HCT116 (cell line): Measurements from ENCODE around the gene CTSL. TPM values are rescaled to one million over a fixed set of nuclear protein-coding genes. Genes with fewer than 3 reads are reported as not detected.

Experiments
- ATAC-seq: fragments of 200-7000 bp; cut with Tn5 transposase; 2 replicates; pipeline ENCODE4 v1.9.1; 2020; ENCODE audit warnings: mild to moderate bottlenecking, moderate library complexity
- BruUV-seq: library from RNA; stranded (reverse); fragments of 400-500 nt; replicated peaks from 2 replicates; lab custom pipeline; 2021; lab: Mats Ljungman, UMichigan
- CTCF ChIA-PET: fragments of 300-600 bp; sonication (Branson Sonifier 250); formaldehyde crosslinking; loops from one replicate; lab custom pipeline; 2021; ENCODE audit warnings: antibody characterized with exemption; lab: Charles Lee
- POLR2A ChIA-PET: fragments of 300-600, 350-600 bp; sonication (Branson Sonifier 250); formaldehyde crosslinking; loops from one replicate; lab custom pipeline; 2021; ENCODE audit warnings: antibody characterized with exemption; lab: Charles Lee
- RAD21 ChIA-PET, 2 experiments: fragments of 300-600 bp; sonication (Branson Sonifier 250); formaldehyde crosslinking; loops; one replicate each; lab custom pipeline; 2023; ENCODE audit warnings: low total read pairs in 2 of 2; ENCODE audit not compliant: uncharacterized antibody in 2 of 2, unreplicated experiment in 2 of 2, low non-redundant PET in 1 of 2; lab: Charles Lee
- DNase-seq: peaks from one replicate; pipeline ENCODE4 v3.0.0-alpha.2; 2010; ENCODE audit warnings: low read depth, low spot score
- H2AFZ ChIP-seq: fragments of 200-600 bp; shearing (Covaris generic), sonication (generic); 2 replicates; pipeline ENCODE4 v1.6.1; 2017; ENCODE audit warnings: low read depth, mixed run types, mixed read lengths, antibody characterized with exemption, low read length; ENCODE audit not compliant: poor library complexity, severe bottlenecking
- H3K27ac ChIP-seq: 2 replicates; pipeline ENCODE4 v1.5.1; 2012; ENCODE audit warnings: low read depth, low read length
- H3K27me3 ChIP-seq: fragments of 200-600 bp; sonication (generic); 2 replicates; pipeline ENCODE4 v1.6.1; 2016; ENCODE audit warnings: mixed run types, low read length, mixed read lengths; ENCODE audit not compliant: insufficient read depth
- H3K36me3 ChIP-seq, 2 experiments: fragments of 200-500 bp in 1 of 2; fragments of 200-600 bp in 1 of 2; sonication (Bioruptor generic) in 1 of 2; sonication (generic) in 1 of 2; 2 replicates each; pipeline versions ENCODE4 v1.5.1 to v1.6.1; 2014 to 2016; ENCODE audit warnings: low read length in 2 of 2, inconsistent platforms in 1 of 2, mixed read lengths in 1 of 2, mixed run types in 1 of 2; ENCODE audit not compliant: insufficient read depth in 2 of 2, control insufficient read depth in 1 of 2
- H3K4me1 ChIP-seq, 2 experiments: fragments of 200-600 bp in 1 of 2; sonication (generic) in 1 of 2; 2 replicates each; pipeline versions ENCODE4 v1.5.1 to v1.6.1; 2012 to 2017; ENCODE audit warnings: low read length in 2 of 2, inconsistent platforms in 1 of 2, mild to moderate bottlenecking in 1 of 2, mixed read lengths in 1 of 2, mixed run types in 1 of 2, moderate library complexity in 1 of 2; ENCODE audit not compliant: insufficient read depth in 2 of 2, control insufficient read depth in 1 of 2
- H3K4me2 ChIP-seq: fragments of 200-600 bp; sonication (generic); 2 replicates; pipeline ENCODE4 v1.6.1; 2017; ENCODE audit warnings: mixed run types, low read length, mixed read lengths
- H3K4me3 ChIP-seq, 2 experiments: fragments of 200-600 bp in 1 of 2; sonication (generic) in 1 of 2; replicated peaks in 1 of 2; 2 replicates each; pipeline ENCODE4 v1.5.1; 2011 to 2016; ENCODE audit warnings: low read length in 2 of 2, control low read depth in 1 of 2, low read depth in 1 of 2, mild to moderate bottlenecking in 1 of 2, mixed read lengths in 1 of 2, mixed run types in 1 of 2
- H3K79me2 ChIP-seq: fragments of 200-600 bp; sonication (generic); 2 replicates; pipeline ENCODE4 v1.6.1; 2017; ENCODE audit warnings: mild to moderate bottlenecking, mixed run types, low read length, moderate library complexity, mixed read lengths; ENCODE audit not compliant: insufficient read depth
- H3K9ac ChIP-seq: fragments of 200-600 bp; sonication (generic); 2 replicates; pipeline ENCODE4 v1.6.1; 2016; ENCODE audit warnings: low read length, mixed read lengths
- H3K9me2 ChIP-seq: fragments of 200-600 bp; sonication (generic), shearing (Covaris generic); 2 replicates; pipeline ENCODE4 v1.6.1; 2017; ENCODE audit warnings: mixed run types, mild to moderate bottlenecking, moderate library complexity; ENCODE audit not compliant: insufficient read depth
- H3K9me3 ChIP-seq, 2 experiments: fragments of 200-500 bp in 1 of 2; fragments of 200-600 bp in 1 of 2; sonication (Bioruptor generic) in 1 of 2; sonication (generic) in 1 of 2; 2 replicates each; pipeline ENCODE4 v1.6.1; 2014 to 2017; ENCODE audit warnings: low read length in 2 of 2, mixed read lengths in 2 of 2, inconsistent platforms in 1 of 2, low read depth in 1 of 2, mild to moderate bottlenecking in 1 of 2, mixed run types in 1 of 2, moderate library complexity in 1 of 2; ENCODE audit not compliant: control insufficient read depth in 1 of 2, insufficient read depth in 1 of 2
- H4K20me1 ChIP-seq: fragments of 200-600 bp; sonication (generic), shearing (Covaris generic); 2 replicates; pipeline ENCODE4 v1.6.1; 2017; ENCODE audit warnings: mixed run types, mild to moderate bottlenecking, moderate library complexity; ENCODE audit not compliant: insufficient read depth
- ELF1 ChIP-seq: IDR thresholded peaks from 2 replicates; pipeline ENCODE4 v1.6.1; 2012; ENCODE audit warnings: low read depth, borderline replicate concordance
- EZH2 ChIP-seq: fragments of 200-600 bp; sonication (generic); IDR thresholded peaks from 2 replicates; pipeline ENCODE4 v1.6.1; 2017; ENCODE audit warnings: antibody characterized with exemption, mixed run types
- EZH2phosphoT487 ChIP-seq: fragments of 200-600 bp; IDR thresholded peaks from 2 replicates; pipeline ENCODE4 v1.6.1; 2018; ENCODE audit warnings: antibody characterized with exemption, borderline replicate concordance
- FOSL1 ChIP-seq: IDR thresholded peaks from 2 replicates; pipeline ENCODE4 v1.6.1; 2012; ENCODE audit warnings: low read depth
- JUND ChIP-seq: IDR thresholded peaks from 2 replicates; pipeline ENCODE4 v1.6.1; 2012
- POLR2A ChIP-seq: IDR thresholded peaks from 2 replicates; pipeline ENCODE4 v1.7.0; 2011; ENCODE audit warnings: borderline replicate concordance; ENCODE audit not compliant: insufficient read depth, insufficient read length; ENCODE audit errors: extremely low read depth
- RAD21 ChIP-seq: IDR thresholded peaks from 2 replicates; pipeline ENCODE4 v1.6.1; 2012; ENCODE audit warnings: low read depth, mild to moderate bottlenecking
- REST ChIP-seq: IDR thresholded peaks from 2 replicates; pipeline ENCODE4 v1.6.1; 2012; ENCODE audit warnings: low read depth
- SRF ChIP-seq: IDR thresholded peaks from 2 replicates; pipeline ENCODE4 v1.6.1; 2012; ENCODE audit warnings: low read depth
- TCF7L2 ChIP-seq: IDR thresholded peaks from 2 replicates; pipeline ENCODE4 v1.7.0; 2011; ENCODE audit warnings: borderline replicate concordance, inconsistent platforms; ENCODE audit not compliant: insufficient read depth, insufficient read length; ENCODE audit errors: extremely low read depth
- ZFX ChIP-seq: fragments of 450-650 bp; IDR thresholded peaks from 2 replicates; pipeline ENCODE4 v1.6.1; 2017
- intact Hi-C: fragments of 100-400 bp; cut with micrococcal nuclease; formaldehyde crosslinking; loops from 2 replicates; pipeline ENCODE4 v1.10.0; 2022
- total RNA-seq: library from RNA; stranded (reverse); gene quantifications from one replicate; pipeline ENCODE4 v1.2.1, GENCODE V29; 2021; ENCODE audit not compliant: unreplicated experiment
- TF ChIP-seq, protein P1 (sequence below): IDR thresholded peaks from 2 replicates; pipeline ENCODE4 v1.6.1; 2012

CTSL gene
- total RNA-seq, 1 experiment from 2014 or later = 63.1 TPM

- no peak for TF ChIP-seq REST
- TF ChIP-seq EZH2phosphoT487 = no peak
These were observed 9.8 kb upstream of the CTSL start (continued) for GRCh38 chr9:87716141-87716540.

DNA sequence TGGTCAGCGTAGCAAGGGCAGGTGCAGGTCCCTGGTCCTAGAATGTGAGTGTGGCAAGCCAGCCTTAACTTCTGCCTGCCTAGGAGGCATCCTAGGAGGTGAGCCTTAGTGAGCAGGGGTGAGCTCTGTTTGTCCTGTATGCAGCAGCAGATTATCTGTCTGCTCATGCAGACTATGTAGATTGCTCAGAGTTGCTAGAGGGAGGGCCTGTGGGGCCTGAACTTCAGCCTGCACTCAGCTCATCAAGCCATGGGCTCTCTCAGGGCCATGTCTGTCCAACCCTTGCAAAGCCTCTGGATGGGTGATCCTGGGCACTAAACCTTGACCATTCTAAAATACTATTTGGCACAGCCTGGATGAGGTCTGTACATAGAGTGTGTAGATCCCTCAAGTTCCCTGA lies 8.5 kb upstream of the CTSL start:
- no peak overlapping the region for H3K9ac ChIP-seq
- H3K79me2 ChIP-seq = no peaks in the 10 kb centered on the region
- peaks cover 2 to 20% of the 10 kb centered on the region in 2 experiments; a peak in 2 of 4 replicates for H3K4me1 ChIP-seq
- ChIA-PET RAD21 (no interaction called here), CTCF (no interaction called here), POLR2A (no interaction called here)
- no peak overlapping the region for H3K4me2 ChIP-seq
- TF ChIP-seq SRF (no peak), FOSL1 (no peak), JUND (no peak), EZH2phosphoT487 (no peak), ZFX (no peak), POLR2A (no peak), EZH2 (no peak), ELF1 (no peak), TCF7L2 (no peak), RAD21 (no peak)
- TF ChIP-seq, protein P1, sequence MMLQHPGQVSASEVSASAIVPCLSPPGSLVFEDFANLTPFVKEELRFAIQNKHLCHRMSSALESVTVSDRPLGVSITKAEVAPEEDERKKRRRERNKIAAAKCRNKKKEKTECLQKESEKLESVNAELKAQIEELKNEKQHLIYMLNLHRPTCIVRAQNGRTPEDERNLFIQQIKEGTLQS = no peak
- H2AFZ ChIP-seq = no peak overlapping the region
- H3K9me3 ChIP-seq = no peaks in the 10 kb centered on the region
- no peaks in the 10 kb centered on the region for H3K27me3 ChIP-seq
- H3K27ac ChIP-seq = no peak overlapping the region
- no peaks in the 10 kb centered on the region for H3K9me2 ChIP-seq
- ATAC-seq = no peak
- DNase-seq = no peak
- no peaks in the 10 kb centered on the region for H4K20me1 ChIP-seq
- H3K36me3 ChIP-seq = no peaks in the 10 kb centered on the region
- BruUV-seq = no TSS peak
- intact Hi-C loops = no loop called here
- no peak overlapping the region for H3K4me3 ChIP-seq
